ENCODE results near the gene ACO1. TPM values are rescaled to one million over a fixed set of nuclear protein-coding genes. Genes with fewer than 3 reads are reported as not detected.

ACO1 gene
- total RNA-seq, 1 donor from 2014 or later: 32.5 TPM

DNA sequence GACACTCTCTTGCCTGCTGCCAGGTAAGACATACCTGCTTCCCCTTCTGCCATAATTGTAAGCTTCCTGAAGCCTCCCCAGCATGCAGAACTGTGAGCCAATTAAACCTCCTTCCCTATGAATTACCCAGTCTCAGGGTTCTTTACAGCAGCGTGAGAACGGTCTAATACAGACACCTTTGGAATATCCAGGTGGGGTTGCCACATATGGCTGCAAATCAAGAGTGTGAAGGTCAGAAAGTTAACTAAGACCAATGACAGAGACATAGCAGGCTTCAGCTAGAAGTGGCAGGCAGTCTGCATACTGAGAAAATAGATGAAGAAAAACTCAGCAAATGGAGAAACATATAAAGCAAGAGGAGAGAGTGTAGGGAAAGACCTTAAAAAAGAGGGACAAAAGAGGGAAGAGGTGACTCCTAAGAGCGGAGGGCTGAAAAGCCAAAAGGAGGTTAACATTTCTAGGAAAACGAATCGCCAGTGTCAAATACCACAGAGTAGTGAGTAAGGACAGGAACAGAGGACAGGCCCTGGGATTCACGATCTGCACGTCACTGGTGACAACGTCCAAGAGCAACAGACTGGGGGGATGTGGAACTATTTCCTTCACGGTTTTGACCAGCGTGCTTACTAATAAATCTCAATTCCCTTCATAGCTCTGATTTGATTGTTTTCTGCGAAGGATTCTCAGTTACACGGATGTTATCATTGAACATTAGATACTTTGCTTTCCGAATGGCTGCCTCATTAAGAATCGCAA is 1.7 kb upstream of the ACO1 start:
- Mint-ChIP-seq H3K36me3 (no peaks in the 10 kb centered on the region), H3K27ac (no peak overlapping the region), H3K4me3 (peak overlapping the region; percentile 33), H3K27me3 (peaks cover 45% of the 10 kb centered on the region), H3K9me3 (no peaks in the 10 kb centered on the region), H3K4me1 (ENCODE audit: unreplicated experiment) (peaks cover 3% of the 10 kb centered on the region)
- TF ChIP-seq, protein P1, sequence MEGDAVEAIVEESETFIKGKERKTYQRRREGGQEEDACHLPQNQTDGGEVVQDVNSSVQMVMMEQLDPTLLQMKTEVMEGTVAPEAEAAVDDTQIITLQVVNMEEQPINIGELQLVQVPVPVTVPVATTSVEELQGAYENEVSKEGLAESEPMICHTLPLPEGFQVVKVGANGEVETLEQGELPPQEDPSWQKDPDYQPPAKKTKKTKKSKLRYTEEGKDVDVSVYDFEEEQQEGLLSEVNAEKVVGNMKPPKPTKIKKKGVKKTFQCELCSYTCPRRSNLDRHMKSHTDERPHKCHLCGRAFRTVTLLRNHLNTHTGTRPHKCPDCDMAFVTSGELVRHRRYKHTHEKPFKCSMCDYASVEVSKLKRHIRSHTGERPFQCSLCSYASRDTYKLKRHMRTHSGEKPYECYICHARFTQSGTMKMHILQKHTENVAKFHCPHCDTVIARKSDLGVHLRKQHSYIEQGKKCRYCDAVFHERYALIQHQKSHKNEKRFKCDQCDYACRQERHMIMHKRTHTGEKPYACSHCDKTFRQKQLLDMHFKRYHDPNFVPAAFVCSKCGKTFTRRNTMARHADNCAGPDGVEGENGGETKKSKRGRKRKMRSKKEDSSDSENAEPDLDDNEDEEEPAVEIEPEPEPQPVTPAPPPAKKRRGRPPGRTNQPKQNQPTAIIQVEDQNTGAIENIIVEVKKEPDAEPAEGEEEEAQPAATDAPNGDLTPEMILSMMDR (conservative IDR thresholded peaks at IDR 0.05): no peak
- no peak for DNase-seq (ENCODE audit: extremely low spot score, unreplicated experiment)

DNA sequence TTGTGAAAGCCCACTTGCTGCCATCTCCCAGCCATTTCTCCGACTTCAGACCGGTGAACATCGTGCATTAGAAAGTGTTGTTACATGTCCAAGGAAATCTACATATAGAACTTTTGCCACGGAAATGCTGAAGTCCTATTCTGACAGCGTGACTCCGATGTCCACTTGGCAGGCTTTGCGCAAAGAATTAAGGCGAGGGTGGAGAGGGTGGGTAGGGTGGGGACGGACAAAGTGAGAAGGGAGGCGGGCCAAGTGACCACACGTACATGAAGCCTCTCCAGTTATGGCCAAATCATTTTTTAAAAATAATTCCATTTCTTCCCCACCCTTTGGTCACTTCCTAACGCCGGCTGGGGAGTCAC is 460 bp upstream of the ACO1 start:
- H3K27me3 Mint-ChIP-seq: peaks cover 45% of the 10 kb centered on the region
- DNase-seq (ENCODE audit: extremely low spot score, unreplicated experiment): no peak
- H3K36me3 Mint-ChIP-seq: no peaks in the 10 kb centered on the region
- H3K4me1 Mint-ChIP-seq (ENCODE audit: unreplicated experiment): peaks cover 3% of the 10 kb centered on the region
- no peaks in the 10 kb centered on the region for H3K9me3 Mint-ChIP-seq
- peak overlapping the region; percentile 85 for H3K4me3 Mint-ChIP-seq
- no peak overlapping the region for H3K27ac Mint-ChIP-seq
- TF ChIP-seq, protein P1 (conservative IDR thresholded peaks at IDR 0.05): no peak

DNA sequence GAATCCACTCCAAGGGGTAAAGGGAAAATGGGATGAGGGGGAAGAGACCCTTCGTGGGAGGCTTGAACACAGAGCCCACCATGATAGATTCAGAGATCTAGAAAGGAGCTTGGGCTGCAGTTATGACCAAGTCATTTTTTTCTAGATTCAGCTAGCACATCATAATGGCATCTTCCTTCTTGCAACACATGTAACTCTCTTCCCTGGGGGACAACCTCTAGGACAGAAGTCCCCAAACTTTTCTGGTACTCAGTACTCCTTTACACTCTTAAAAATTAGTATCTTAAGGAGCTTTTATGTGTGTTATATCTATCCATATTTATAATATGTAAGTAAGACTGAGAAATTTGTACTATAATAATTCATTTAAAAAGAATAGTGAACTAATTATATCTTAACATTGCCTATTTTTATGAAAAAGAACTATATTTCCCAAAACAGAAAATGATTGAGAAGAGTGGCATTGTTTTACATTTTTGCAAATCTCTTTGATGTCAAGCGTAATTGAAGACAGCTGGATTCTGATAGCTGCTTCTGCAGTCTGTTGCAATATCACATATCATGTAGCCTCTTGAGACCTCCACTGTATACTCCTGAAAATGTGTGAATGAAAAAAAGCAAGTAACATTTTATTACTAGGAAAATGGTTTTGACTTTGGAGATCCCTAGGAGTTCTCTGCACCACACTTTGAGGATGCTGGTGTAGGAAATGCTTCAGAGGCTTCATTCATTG is 875 bp downstream of the ACO1 start:
- Mint-ChIP-seq H3K27me3 (peaks cover 37% of the 10 kb centered on the region), H3K36me3 (no peaks in the 10 kb centered on the region), H3K4me1 (ENCODE audit: unreplicated experiment) (peaks cover 3% of the 10 kb centered on the region), H3K27ac (peak overlapping the region; percentile 83), H3K9me3 (no peaks in the 10 kb centered on the region), H3K4me3 (peak overlapping the region; percentile 93)
- DNase-seq (ENCODE audit: extremely low spot score, unreplicated experiment): no peak
- TF ChIP-seq, protein P1 (conservative IDR thresholded peaks at IDR 0.05): no peak

DNA sequence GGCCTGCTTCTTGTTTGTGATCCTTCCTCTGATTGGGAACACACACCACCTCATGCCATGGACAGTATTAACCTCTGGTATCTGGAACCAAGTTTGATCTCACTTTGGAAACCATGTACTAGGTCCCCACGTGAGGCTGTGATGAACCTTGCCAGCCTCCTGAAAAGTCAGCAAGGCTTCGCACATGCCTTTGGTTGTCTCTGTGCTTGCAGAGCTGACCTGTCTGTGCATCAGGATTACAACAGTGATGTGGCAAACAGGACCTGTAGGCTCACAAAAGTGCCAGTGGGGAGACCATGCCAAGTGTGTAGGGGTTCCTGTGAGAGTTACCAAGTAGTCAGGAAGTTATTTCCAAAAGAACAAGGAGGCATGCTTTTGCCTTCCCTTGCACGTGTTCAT is 1.4 kb downstream of the ACO1 start:
- H3K27me3 Mint-ChIP-seq: peaks cover 31% of the 10 kb centered on the region
- no peaks in the 10 kb centered on the region for H3K9me3 Mint-ChIP-seq
- no peak overlapping the region for H3K27ac Mint-ChIP-seq
- H3K36me3 Mint-ChIP-seq: no peaks in the 10 kb centered on the region
- H3K4me3 Mint-ChIP-seq: peak overlapping the region; percentile 62
- TF ChIP-seq, protein P1 (conservative IDR thresholded peaks at IDR 0.05): no peak
- peaks cover 3% of the 10 kb centered on the region for H3K4me1 Mint-ChIP-seq (ENCODE audit: unreplicated experiment)
- DNase-seq (ENCODE audit: extremely low spot score, unreplicated experiment): no peak

DNA sequence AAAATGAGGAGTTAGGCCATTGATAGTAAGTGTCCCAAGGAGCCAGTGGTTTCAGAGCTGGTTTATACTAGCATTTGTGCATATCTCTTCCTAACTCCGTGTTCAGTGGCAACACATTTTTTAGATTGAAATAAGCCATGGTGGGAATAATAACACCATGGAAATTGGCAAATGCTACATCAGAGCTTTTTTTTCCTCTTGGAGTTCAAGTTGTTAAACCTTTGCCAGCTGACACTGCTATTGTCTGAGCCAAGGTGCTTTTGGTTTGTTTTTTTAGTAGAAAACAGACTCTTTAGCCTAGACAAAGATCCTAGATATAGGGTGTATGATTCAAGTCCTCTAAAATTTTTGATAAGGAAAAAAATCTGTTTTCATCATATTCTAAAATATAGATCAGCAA is 2.8 kb downstream of the ACO1 start:
- TF ChIP-seq, protein P1 (conservative IDR thresholded peaks at IDR 0.05): no peak
- Mint-ChIP-seq H3K36me3 (peaks cover 1% of the 10 kb centered on the region), H3K27me3 (peaks cover 17% of the 10 kb centered on the region), H3K9me3 (no peaks in the 10 kb centered on the region), H3K4me3 (peak overlapping the region; percentile 24), H3K27ac (no peak overlapping the region), H3K4me1 (ENCODE audit: unreplicated experiment) (peaks cover 3% of the 10 kb centered on the region)
- DNase-seq (ENCODE audit: extremely low spot score, unreplicated experiment): no peak
